VCaP (cell line): ENCODE measurements around the gene SYTL2.
A peak's percentile ranks its signal among the peaks of the same experiment; 100 is the strongest.

ENCODE experiments used
- H3K27ac ChIP-seq: fragments of 450-650 bp; 2 replicates; pipeline ENCODE4 v1.5.1; 2017
- CTCF ChIP-seq: fragments of 450-650 bp; conservative IDR thresholded peaks from 2 replicates; pipeline ENCODE4 v1.5.1; 2017; ENCODE audit warnings: mild to moderate bottlenecking, moderate library complexity

SYTL2 gene

GRCh38 chr11:85748455-85748891 lies 62.5 kb downstream of the SYTL2 start:
- no peak for TF ChIP-seq CTCF
- peak overlapping the region; percentile 15 for H3K27ac ChIP-seq

DNA sequence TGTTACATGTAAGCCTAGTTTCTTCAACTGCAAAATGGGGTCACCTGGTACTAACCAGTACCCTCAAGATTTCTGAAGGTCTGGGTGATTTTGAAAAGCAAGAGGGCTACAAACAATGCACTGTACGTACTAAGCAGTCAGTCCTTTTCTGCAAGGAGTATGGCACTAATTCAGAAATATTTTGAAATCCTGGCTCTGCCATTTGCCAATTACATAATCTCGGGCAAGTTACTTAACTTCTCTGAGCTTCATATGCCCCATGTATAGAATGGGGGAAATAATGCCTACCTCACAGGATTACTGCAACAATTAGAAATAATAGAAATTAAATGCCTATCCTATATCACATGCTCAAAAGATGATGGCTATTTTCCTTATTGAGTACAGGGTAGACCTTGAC lies 64.3 kb downstream of the SYTL2 start:
- peak overlapping the region; percentile 42 for H3K27ac ChIP-seq
- TF ChIP-seq CTCF, result no peak

GRCh38 chr11:85745626-85746025 lies 65.3 kb downstream of the SYTL2 start:
- H3K27ac ChIP-seq, result peak overlapping the region; percentile 42
- TF ChIP-seq CTCF, result no peak

DNA sequence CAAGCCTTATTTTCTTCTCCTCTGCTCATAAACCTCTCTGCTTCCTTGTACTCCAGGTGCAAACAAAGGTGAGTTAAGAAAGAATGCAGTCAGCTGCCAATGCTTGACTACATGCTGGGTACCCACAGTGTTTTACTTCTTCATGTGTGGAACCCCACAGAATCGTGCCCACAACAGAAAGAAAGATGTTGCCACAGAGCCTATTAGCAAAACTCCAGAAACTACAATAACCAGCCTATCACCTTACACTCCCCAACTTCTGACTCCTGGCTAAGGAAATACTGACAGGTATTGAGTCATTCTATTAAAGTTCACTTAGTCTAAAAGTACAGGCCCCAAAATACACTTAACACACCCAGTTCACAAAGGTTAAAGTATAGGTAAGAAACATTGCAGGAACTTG lies 68.1 kb downstream of the SYTL2 start:
- no peak for TF ChIP-seq CTCF
- H3K27ac ChIP-seq, result peak overlapping the region; percentile 54

DNA sequence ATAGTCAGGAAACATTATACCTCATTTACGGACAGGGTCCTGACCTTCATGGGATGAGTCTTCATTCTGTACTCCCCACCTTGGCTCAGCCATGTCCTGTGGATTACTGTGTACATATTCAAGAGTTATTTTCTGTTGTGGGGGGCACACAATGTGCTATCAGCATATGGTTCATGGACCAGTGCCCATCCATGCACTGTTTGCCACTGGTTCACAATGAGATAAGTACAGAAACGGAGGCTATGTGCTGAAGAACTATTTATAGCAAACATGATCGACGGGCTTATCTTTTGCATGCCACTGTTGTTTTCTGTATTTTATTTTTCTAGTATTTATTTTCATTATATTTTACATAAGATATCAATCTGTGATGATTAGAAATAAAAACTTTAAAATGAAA lies 68.6 kb downstream of the SYTL2 start:
- peak overlapping the region; percentile 54 for H3K27ac ChIP-seq

GRCh38 chr11:85740481-85741400 lies 70.2 kb downstream of the SYTL2 start:
- peak overlapping the region; percentile 54; the same call in 1 of the 2 replicates for H3K27ac ChIP-seq
- TF ChIP-seq CTCF, result no peak

More for the DNA sequence above, 68.6 kb downstream of the SYTL2 start:
- TF ChIP-seq CTCF, result no peak

DNA sequence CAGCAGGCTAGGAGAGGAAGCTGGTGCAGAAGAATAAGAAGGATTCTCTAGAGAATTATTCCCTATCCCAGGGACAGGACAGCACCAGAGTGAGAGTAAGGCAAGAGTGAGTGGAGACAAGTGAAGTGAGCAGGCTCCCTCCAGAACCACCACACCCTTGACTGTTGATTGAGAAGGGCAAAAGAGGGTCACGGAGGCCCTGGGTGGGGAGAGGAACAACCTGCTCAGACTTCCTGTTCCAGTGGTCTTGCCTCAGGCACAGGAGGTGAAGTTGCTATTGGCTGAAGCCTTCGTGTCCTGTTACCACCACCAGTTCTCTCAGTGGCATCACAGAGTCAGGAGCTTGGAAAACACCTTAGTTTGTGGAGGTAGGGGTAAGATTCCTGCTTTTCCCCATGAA lies 73.2 kb downstream of the SYTL2 start:
- no peak for TF ChIP-seq CTCF
- H3K27ac ChIP-seq, result peak overlapping the region; percentile 52
